ENCODE results near the gene FRMD8. TPM values are rescaled to one million over a fixed set of nuclear protein-coding genes. Genes with fewer than 3 reads are reported as not detected.

The FRMD8 gene
- total and polyA plus RNA-seq, 9 of the 15 experiments (the other 6 are each of a cell fraction or from before 2014, with no cell fraction given) = 4.5 to 54.5 (median 15.8) TPM

- Histone ChIP-seq H3K4me2 (ENCODE audit: insufficient read depth, low read length) (no peak overlapping the region), H3K4me3 (no peak overlapping the region), H3K27me3 (ENCODE audit: control insufficient read depth in 2 of 2, insufficient read depth in 2 of 2, low read length in 2 of 2) (no peaks in the 10 kb centered on the region), H3K79me2 (ENCODE audit: control insufficient read depth, insufficient read depth, low read length) (peaks cover 37% of the 10 kb centered on the region), H3K27ac (ENCODE audit: extremely low read depth, low read depth, low read length) (no peak overlapping the region), H3K9ac (ENCODE audit: insufficient read depth in 1 of 2, low read depth in 2 of 2, low read length in 2 of 2) (peak overlapping the region in 1 of 2 experiments; percentile 53; a peak in 1 of 4 replicates), H3K9me1 (ENCODE audit: control insufficient read depth, insufficient read depth, low read length) (no peaks in the 10 kb centered on the region), H3K4me1 (replicated peaks in 1 of 2; ENCODE audit: control insufficient read depth in 2 of 2, insufficient read depth in 2 of 2, low read length in 2 of 2) (peaks cover 17 to 57% of the 10 kb centered on the region in 2 experiments), H2AFZ (ENCODE audit: low read depth, low read length) (no peak overlapping the region), H4K20me1 (replicated peaks; ENCODE audit: control insufficient read depth, insufficient read depth, low read length) (peaks cover 9% of the 10 kb centered on the region), H3K9me3 (replicated peaks; ENCODE audit: control insufficient read depth, insufficient read depth, low read depth, low read length) (no peaks in the 10 kb centered on the region; the same call in 1 of the 2 replicates), H3K36me3 (ENCODE audit: control insufficient read depth, insufficient read depth, low read length) (peaks cover 70% of the 10 kb centered on the region; the same call in 2 of the 3 replicates)
- ChIA-PET POLR2A (interaction anchor here (0.6 to 16.2 kb wide), 6 partner anchors 9 to 117 kb away, joined by 3 to 250 read pairs (median 6); partner anchors contain the start of genes MALAT1 and NEAT1), CTCF (ENCODE audit: low intra/inter-chr PET ratio) (no interaction called here)
- intact Hi-C loops (cut with micrococcal nuclease) = no loop called here
- FAIRE-seq (no peak), DNase-seq (ENCODE audit: extremely low read depth in 1 of 4, low spot score in 3 of 4) (no peak), ATAC-seq (no peak)
- 88% methylated on average over 8 of the region's 9 CpGs for WGBS (ENCODE audit: insufficient coverage, low coverage, missing lambda C conversion rate)
- TF ChIP-seq XRCC4 (IDR thresholded peaks at IDR 0.05; ENCODE audit: extremely low read depth, insufficient read depth, insufficient read length) (no peak), RBFOX2 (IDR thresholded peaks at IDR 0.05; ENCODE audit: low read depth, low read length) (peak; percentile 21; the same call in 1 of the 2 replicates)
- in situ Hi-C loops (cut with MboI) = no loop called here
- no TSS peak for BruUV-seq (replicated peaks)
Observed at GRCh38 chr11:65390996-65391395, 4.6 kb downstream of the FRMD8 start.

GRCh38 chr11:65392186-65392829 lies 5.9 kb downstream of the FRMD8 start:
- Histone ChIP-seq H3K27me3 (ENCODE audit: control insufficient read depth in 2 of 2, insufficient read depth in 2 of 2, low read length in 2 of 2) (no peaks in the 10 kb centered on the region), H2AFZ (ENCODE audit: low read depth, low read length) (no peak overlapping the region), H3K4me2 (ENCODE audit: insufficient read depth, low read length) (no peak overlapping the region), H3K9me1 (ENCODE audit: control insufficient read depth, insufficient read depth, low read length) (no peaks in the 10 kb centered on the region), H3K4me3 (no peak overlapping the region), H3K9ac (ENCODE audit: insufficient read depth in 1 of 2, low read depth in 2 of 2, low read length in 2 of 2) (peak overlapping the region in 1 of 2 experiments; percentile 81; a peak in 2 of 4 replicates), H3K79me2 (ENCODE audit: control insufficient read depth, insufficient read depth, low read length) (peaks cover 28% of the 10 kb centered on the region), H3K9me3 (replicated peaks; ENCODE audit: control insufficient read depth, insufficient read depth, low read depth, low read length) (no peaks in the 10 kb centered on the region), H4K20me1 (replicated peaks; ENCODE audit: control insufficient read depth, insufficient read depth, low read length) (peaks cover 9% of the 10 kb centered on the region), H3K4me1 (replicated peaks in 1 of 2; ENCODE audit: control insufficient read depth in 2 of 2, insufficient read depth in 2 of 2, low read length in 2 of 2) (peaks cover 10 to 51% of the 10 kb centered on the region in 2 experiments; a peak in 4 of 5 replicates), H3K36me3 (ENCODE audit: control insufficient read depth, insufficient read depth, low read length) (peaks cover 81% of the 10 kb centered on the region; the same call in 2 of the 3 replicates), H3K27ac (ENCODE audit: extremely low read depth, low read depth, low read length) (no peak overlapping the region)
- WGBS (ENCODE audit: insufficient coverage, low coverage, missing lambda C conversion rate) = 75% methylated on average over 12 of the region's 13 CpGs
- intact Hi-C loops (cut with micrococcal nuclease) = no loop called here
- DNase-seq (ENCODE audit: extremely low read depth in 1 of 4, low spot score in 3 of 4) (no peak), ATAC-seq (no peak), FAIRE-seq (no peak)
- in situ Hi-C loops (cut with MboI) = no loop called here
- TF ChIP-seq MAX (CRISPR knock-in tag; IDR thresholded peaks at IDR 0.05) = no peak
- 0 out of 2 replicates have a peak, but pooled peaks have one; percentile 19 for TF ChIP-seq RBFOX2 (IDR thresholded peaks at IDR 0.05; ENCODE audit: low read depth, low read length)
- ChIA-PET POLR2A (interaction anchor here (0.6 to 16.2 kb wide), 5 partner anchors 11 to 218 kb away, joined by 3 to 250 read pairs (median 4); partner anchors contain the start of genes MALAT1 and NEAT1), CTCF (ENCODE audit: low intra/inter-chr PET ratio) (no interaction called here)
- no TSS peak for BruUV-seq (replicated peaks)

All from K562 (cell line).